ENCODE measurements around the gene MROH7. TPM values are rescaled to one million over a fixed set of nuclear protein-coding genes. Genes with fewer than 3 reads are reported as not detected.

The MROH7 gene
- total RNA-seq (2021) (0.45 TPM in 1 of 2 replicates, not detected in the other), Bru-seq, nascent RNA (not detected), BruChase-seq, experiment 1, labeled RNA remaining after a 2-hour chase (percentile 28 among the genes with signal in this experiment), BruChase-seq, experiment 2, labeled RNA remaining after a 6-hour chase (not detected)
- long read RNA-seq: 0 reads

- CTCF ChIA-PET: no interaction called here
- Histone ChIP-seq H3K9me3 (ENCODE audit: insufficient read depth, low read depth) (no peaks in the 10 kb centered on the region; the same call in 1 of the 2 replicates), H3K36me3 (ENCODE audit: low read depth) (no peaks in the 10 kb centered on the region), H3K27me3 (ENCODE audit: insufficient read depth, low read depth) (peaks cover 18% of the 10 kb centered on the region; the same call in 1 of the 2 replicates), H3K79me2 (ENCODE audit: low read depth) (no peaks in the 10 kb centered on the region), H3K4me3 (no peak within 1 kb of the TSS), H2AFZ (no peak within 1 kb of the TSS), H3K4me1 (replicated peaks; ENCODE audit: insufficient read depth) (no peaks in the 10 kb centered on the region), H3K9me2 (ENCODE audit: insufficient read depth) (no peaks in the 10 kb centered on the region), H3K4me2 (no peak within 1 kb of the TSS), H3F3A (ENCODE audit: insufficient read depth, low read depth) (no peaks in the 10 kb centered on the region), H4K20me1 (ENCODE audit: insufficient read depth) (no peaks in the 10 kb centered on the region), H3K27ac (no peak within 1 kb of the TSS)
- intact Hi-C loops (cut with micrococcal nuclease; ENCODE audit: unreplicated experiment): no loop called here
- TF ChIP-seq CTCF (conservative IDR thresholded peaks at IDR 0.05) (no peak), EZH2 (IDR thresholded peaks at IDR 0.05; ENCODE audit: low read depth) (no peak)
- DNase-seq: no peak
- no TSS peak for BruUV-seq (replicated peaks)
- POLR2A ChIA-PET (ENCODE audit: unreplicated experiment): no interaction called here
Observed at GRCh38 chr1:54640863-54641836, at the start of gene MROH7. Gene MROH7 (plus strand): TSS chr1:54641786. CDS start chr1:54652927, 11,141 bp downstream.

- CTCF ChIA-PET: interaction anchor here (0.7 kb wide), 1 partner anchor 208 kb away, joined by 7 read pairs; the partner anchor contains the start of gene TTC22
- peak in 1 of 2 experiments; percentile 55 for DNase-seq
- BruUV-seq (replicated peaks): no TSS peak
- Histone ChIP-seq H3K36me3 (ENCODE audit: low read depth) (no peaks in the 10 kb centered on the region), H4K20me1 (ENCODE audit: insufficient read depth) (no peaks in the 10 kb centered on the region), H3K27ac (no peak overlapping the region), H3K4me2 (no peak overlapping the region), H3K9me3 (ENCODE audit: insufficient read depth, low read depth) (no peaks in the 10 kb centered on the region), H3K27me3 (ENCODE audit: insufficient read depth, low read depth) (no peaks in the 10 kb centered on the region), H3K9me2 (ENCODE audit: insufficient read depth) (no peaks in the 10 kb centered on the region), H3K4me3 (no peak overlapping the region), H3K4me1 (replicated peaks; ENCODE audit: insufficient read depth) (no peaks in the 10 kb centered on the region), H3K79me2 (ENCODE audit: low read depth) (no peaks in the 10 kb centered on the region), H2AFZ (no peak overlapping the region), H3F3A (ENCODE audit: insufficient read depth, low read depth) (no peaks in the 10 kb centered on the region)
- intact Hi-C loops (cut with micrococcal nuclease; ENCODE audit: unreplicated experiment): no loop called here
- TF ChIP-seq EZH2 (IDR thresholded peaks at IDR 0.05; ENCODE audit: low read depth) (no peak), CTCF (conservative IDR thresholded peaks at IDR 0.05) (no peak)
- POLR2A ChIA-PET (ENCODE audit: unreplicated experiment): no interaction called here
Observed at GRCh38 chr1:54593571-54594160, 47.9 kb upstream of the MROH7 start.

- H3K36me3 ChIP-seq (ENCODE audit: low read depth): no peaks in the 10 kb centered on the region
- CTCF ChIA-PET: no interaction called here
- no peak overlapping the region for H3K4me3 ChIP-seq
- no peak for DNase-seq
- H3K9me2 ChIP-seq (ENCODE audit: insufficient read depth): no peaks in the 10 kb centered on the region
- H3K27me3 ChIP-seq (ENCODE audit: insufficient read depth, low read depth): no peaks in the 10 kb centered on the region
- H3K27ac ChIP-seq: no peak overlapping the region
- H3K79me2 ChIP-seq (ENCODE audit: low read depth): no peaks in the 10 kb centered on the region
- no peaks in the 10 kb centered on the region for H4K20me1 ChIP-seq (ENCODE audit: insufficient read depth)
- no peak overlapping the region for H3K4me2 ChIP-seq
- TF ChIP-seq EZH2 (IDR thresholded peaks at IDR 0.05; ENCODE audit: low read depth) (no peak), CTCF (conservative IDR thresholded peaks at IDR 0.05) (no peak)
- no peaks in the 10 kb centered on the region for H3F3A ChIP-seq (ENCODE audit: insufficient read depth, low read depth)
- POLR2A ChIA-PET (ENCODE audit: unreplicated experiment): no interaction called here
- no peaks in the 10 kb centered on the region for H3K4me1 ChIP-seq (replicated peaks; ENCODE audit: insufficient read depth)
- no peak overlapping the region for H2AFZ ChIP-seq
- BruUV-seq (replicated peaks): no TSS peak
- intact Hi-C loops (cut with micrococcal nuclease; ENCODE audit: unreplicated experiment): no loop called here
- no peaks in the 10 kb centered on the region for H3K9me3 ChIP-seq (ENCODE audit: insufficient read depth, low read depth)
Observed at GRCh38 chr1:54594463-54594862, 47.1 kb upstream of the MROH7 start.

Data from PC-9 (cell line).